IPS-18c (cell line): Measurements from ENCODE around the gene SRSF5.
"Not testable (repeated sequence)": the region's sequence is repeated elsewhere in the genome, so short reads cannot be mapped to it uniquely, and the experiment has no call there.

Experiments used
- H3K4me3 ChIP-seq: 2 replicates; pipeline ENCODE4 v1.7.0; 2013; ENCODE audit warnings: low read depth, mild to moderate bottlenecking, low read length, moderate library complexity; ENCODE audit not compliant: insufficient read depth
- H3K9me3 ChIP-seq: one replicate; pipeline ENCODE4 v1.6.1; 2013; ENCODE audit warnings: mild to moderate bottlenecking, low read length, moderate library complexity; ENCODE audit not compliant: control insufficient read depth, insufficient read depth

The SRSF5 gene

DNA sequence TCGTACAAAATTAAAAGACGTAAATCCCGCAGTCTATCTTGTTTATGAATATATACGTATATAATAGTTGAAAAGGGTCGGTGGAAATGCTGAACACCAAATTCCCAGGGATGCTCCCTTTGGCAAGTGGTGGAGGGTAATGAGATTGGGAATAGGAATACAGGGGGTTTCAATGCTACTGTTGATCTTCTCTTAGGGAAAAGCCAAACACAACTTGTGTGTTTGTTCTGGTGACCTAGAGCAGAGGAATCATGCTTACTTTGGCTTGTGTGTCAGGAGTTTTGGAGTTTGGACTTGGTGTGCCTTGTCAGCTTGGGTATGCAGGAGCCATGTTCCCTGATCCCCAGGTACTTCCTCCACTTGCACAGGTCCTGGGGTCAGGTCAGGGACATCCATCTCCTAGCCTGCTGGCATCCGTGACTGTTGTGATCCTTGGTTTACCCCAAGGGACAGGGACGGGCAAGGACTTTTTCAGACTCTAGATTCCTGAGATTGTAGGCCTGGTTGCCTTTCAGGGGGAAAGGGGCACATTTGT is 26.0 kb downstream of the SRSF5 start:
- H3K9me3 ChIP-seq, result no peaks in the 10 kb centered on the region
- H3K4me3 ChIP-seq, result no peak overlapping the region

- no peaks in the 10 kb centered on the region for H3K9me3 ChIP-seq
- no peak overlapping the region for H3K4me3 ChIP-seq
These were observed 27.8 kb downstream of the SRSF5 start for GRCh38 chr14:69794791-69795190.

GRCh38 chr14:69795691-69796090 is 28.7 kb downstream of the SRSF5 start:
- Histone ChIP-seq H3K9me3 (no peaks in the 10 kb centered on the region), H3K4me3 (no peak overlapping the region)

DNA sequence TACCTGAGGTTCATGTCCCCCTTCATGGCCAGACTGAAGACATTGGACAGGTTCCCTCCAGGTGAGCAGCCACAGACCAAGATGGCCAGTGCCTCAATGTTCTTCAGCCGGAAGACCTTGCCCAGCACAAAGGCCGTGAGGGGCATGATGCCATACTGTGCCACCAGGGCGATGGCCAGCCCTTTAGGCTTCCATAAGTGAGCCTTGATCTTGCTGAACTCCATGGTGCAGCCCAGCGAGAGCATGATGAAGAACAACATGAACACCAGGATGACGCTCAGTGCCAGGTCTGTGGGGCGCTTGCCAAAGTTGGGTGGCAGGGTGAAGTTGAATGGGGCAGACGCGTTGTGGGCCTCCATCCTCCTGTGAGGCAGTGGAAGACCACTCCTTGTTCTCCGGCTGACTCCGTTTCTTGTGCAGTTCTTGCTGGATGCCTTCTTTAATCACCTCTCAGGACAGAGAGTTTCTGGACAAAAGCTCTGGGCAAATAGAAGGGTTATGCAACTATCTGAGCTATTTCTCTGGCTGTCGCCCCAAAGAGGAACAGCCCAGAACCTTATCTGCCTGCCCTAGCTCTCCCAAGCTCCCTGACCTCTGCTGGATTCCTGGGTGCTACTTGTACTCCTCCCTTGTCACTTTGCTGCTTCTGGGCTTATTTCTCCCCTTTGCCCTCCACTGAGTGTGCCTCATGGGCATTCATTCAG is 30.0 kb downstream of the SRSF5 start, which contains the start of gene SLC10A1:
SLC10A1 (minus strand) TSS at position 445 of the 704 bp plus-strand sequence; CDS start at position 359, 86 bp downstream.
- H3K4me3 ChIP-seq, result no peak within 1 kb of the TSS
- peaks cover 2% of the 10 kb centered on the region for H3K9me3 ChIP-seq

DNA sequence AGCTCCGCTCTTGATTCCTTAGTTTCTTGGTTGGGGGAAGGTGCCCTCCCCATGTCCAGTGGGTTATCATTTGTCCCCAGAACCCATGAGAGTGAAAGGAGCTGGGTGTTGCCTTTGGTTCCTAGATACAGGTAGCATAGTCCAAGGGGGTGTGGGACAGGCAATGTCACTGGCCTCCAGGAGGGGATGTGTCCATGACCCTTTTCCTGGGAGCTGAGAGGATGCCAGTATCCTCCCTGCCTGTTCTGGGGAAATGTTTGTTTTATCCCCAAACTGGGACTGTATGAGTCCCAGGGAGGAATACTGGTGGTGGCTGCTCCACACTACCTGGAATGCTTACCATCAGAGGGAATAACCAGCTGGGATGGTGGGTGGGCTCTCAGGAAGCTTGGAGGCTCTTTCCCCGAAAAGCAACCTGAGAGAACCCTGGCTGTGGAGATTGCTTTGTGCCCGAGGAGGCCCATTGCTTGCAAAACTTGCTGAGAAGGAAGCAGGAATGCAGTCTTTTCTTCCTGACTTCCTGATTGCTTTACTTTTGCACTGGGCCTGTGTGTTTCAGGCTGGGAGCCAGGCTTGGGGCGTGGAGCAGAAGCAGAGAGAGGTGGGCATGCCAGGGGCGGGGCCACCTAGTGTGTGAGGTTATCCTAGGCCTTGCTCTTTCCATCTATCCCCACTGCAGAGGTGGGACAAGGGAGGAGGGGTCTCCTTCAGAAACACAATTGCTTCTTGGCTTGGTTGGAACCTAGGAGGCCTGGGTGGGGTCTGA is 30.8 kb downstream of the SRSF5 start:
- peaks cover 2% of the 10 kb centered on the region for H3K9me3 ChIP-seq

GRCh38 chr14:69798339-69798735 is 31.4 kb downstream of the SRSF5 start:
- H3K9me3 ChIP-seq, result peaks cover 2% of the 10 kb centered on the region

More for the DNA sequence above, 30.8 kb downstream of the SRSF5 start:
- no peak overlapping the region for H3K4me3 ChIP-seq

GRCh38 chr14:69803753-69804152 is 36.8 kb downstream of the SRSF5 start:
- H3K4me3 ChIP-seq, result no peak overlapping the region
- H3K9me3 ChIP-seq, result peaks cover 2% of the 10 kb centered on the region

More at GRCh38 chr14:69798339-69798735, 31.4 kb downstream of the SRSF5 start:
- H3K4me3 ChIP-seq, result no peak overlapping the region

- H3K4me3 ChIP-seq, result no peak overlapping the region
- peaks cover 2% of the 10 kb centered on the region for H3K9me3 ChIP-seq
These were observed 38.0 kb downstream of the SRSF5 start for GRCh38 chr14:69804902-69805301.

DNA sequence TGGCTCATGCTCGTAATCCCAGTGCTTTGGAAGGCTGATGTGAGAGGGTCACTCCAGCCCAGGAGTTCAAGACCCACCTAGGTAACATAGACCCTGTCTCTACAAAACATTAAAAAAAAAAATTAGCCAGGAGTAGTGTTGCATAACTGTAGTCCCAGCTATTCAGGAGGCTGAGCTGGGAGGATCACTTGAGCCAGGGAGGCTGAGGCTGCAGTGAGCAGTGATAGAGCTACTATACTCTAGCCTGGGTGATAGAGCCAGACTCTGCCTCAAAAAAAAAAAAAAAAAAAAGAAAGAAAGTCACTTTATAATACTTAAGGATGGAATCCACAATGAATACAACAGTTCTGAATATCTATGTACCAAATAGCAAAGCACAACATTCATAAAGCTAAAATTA is 40.2 kb downstream of the SRSF5 start:
- Histone ChIP-seq H3K4me3 (no peak overlapping the region), H3K9me3 (no peaks in the 10 kb centered on the region)

- H3K4me3 ChIP-seq, result no peak overlapping the region
- H3K9me3 ChIP-seq, result no peaks in the 10 kb centered on the region
These were observed 42.2 kb downstream of the SRSF5 start for GRCh38 chr14:69808919-69809808.

GRCh38 chr14:69811227-69811867 is 44.4 kb downstream of the SRSF5 start:
- no peak overlapping the region for H3K4me3 ChIP-seq
- H3K9me3 ChIP-seq, result no peaks in the 10 kb centered on the region

- Histone ChIP-seq H3K9me3 (no peaks in the 10 kb centered on the region), H3K4me3 (no peak overlapping the region)
These were observed 44.9 kb downstream of the SRSF5 start for GRCh38 chr14:69811868-69812252.

DNA sequence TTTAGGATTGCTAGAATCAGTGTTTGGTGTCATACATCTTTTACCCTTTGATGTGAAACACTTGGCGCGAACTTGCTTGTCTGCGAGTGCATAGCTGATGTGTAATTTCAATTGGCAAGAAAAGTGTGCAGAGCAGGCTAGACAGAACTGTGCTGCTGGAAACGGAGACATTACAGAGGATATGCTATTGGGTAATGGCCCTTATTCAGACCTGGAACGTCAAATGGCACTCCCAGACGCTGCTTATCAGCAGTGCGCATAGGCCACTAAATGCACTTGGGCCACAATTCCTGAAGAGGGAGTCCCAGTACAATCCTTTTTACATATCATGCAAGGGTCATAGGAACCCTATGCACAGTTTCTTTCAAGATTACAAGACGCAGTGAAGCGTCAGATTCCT is 45.8 kb downstream of the SRSF5 start:
- no peak overlapping the region for H3K4me3 ChIP-seq

GRCh38 chr14:69813346-69813745 is 46.4 kb downstream of the SRSF5 start:
- H3K4me3 ChIP-seq, H3K9me3 ChIP-seq: not testable (repeated sequence)

More for the DNA sequence above, 45.8 kb downstream of the SRSF5 start:
- no peaks in the 10 kb centered on the region for H3K9me3 ChIP-seq

DNA sequence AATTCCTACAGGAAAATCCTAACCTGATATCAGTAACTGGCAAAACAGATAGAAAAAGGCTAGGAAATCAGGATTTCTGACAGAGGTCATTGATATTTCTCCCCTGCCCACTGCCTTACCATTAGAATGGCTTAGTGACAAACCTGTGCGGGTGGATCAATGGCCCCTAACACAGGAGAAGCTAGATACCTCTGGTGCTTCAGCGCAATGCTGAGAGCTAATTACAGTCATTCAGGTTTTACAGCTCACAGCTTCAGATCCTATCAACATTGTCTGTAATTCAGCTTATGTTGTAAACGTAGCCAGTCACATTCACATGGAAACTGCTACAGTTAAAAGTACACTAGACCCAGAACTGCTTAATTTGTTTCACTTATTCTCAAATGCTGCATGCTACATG is 47.5 kb downstream of the SRSF5 start:
- H3K9me3 ChIP-seq, result no peaks in the 10 kb centered on the region
- no peak overlapping the region for H3K4me3 ChIP-seq

DNA sequence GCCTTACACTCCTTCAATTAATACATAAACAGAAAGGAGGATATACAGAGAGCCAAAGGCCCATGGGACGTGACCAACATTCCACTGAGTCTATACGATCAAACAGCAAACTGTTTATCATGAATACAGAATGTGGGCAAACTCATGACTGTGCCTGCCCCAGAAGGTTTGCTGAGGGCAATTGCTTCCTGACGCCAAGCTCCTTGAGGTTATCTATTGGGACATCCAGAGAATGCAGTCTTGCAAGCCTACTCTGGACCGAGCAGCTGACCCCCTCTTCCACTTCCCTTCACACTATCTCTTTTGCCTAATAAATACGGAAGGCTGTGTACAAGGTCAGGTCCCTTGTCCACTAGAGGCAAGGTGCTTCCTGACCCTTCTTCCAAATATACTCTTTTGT is 48.6 kb downstream of the SRSF5 start:
- Histone ChIP-seq H3K9me3 (no peaks in the 10 kb centered on the region), H3K4me3 (no peak overlapping the region)

- Histone ChIP-seq H3K4me3 (no peak overlapping the region), H3K9me3 (no peaks in the 10 kb centered on the region)
These were observed 49.3 kb downstream of the SRSF5 start for GRCh38 chr14:69816216-69816615.
